A673 (cell line): ENCODE data around the gene FGF3.

Experiments used
- EZH2 ChIP-seq: fragments of 200-600 bp; sonication (generic); IDR thresholded peaks from 2 replicates; pipeline ENCODE4 v1.6.1; 2017; ENCODE audit warnings: borderline replicate concordance, low read depth, mild to moderate bottlenecking, mixed read lengths, antibody characterized with exemption, low read length; ENCODE audit not compliant: poor library complexity, severe bottlenecking
- TF ChIP-seq, protein P1 (sequence below): fragments of 300-800, 200-600 bp; sonication (generic); conservative IDR thresholded peaks from 2 replicates; pipeline ENCODE4 v1.5.1; 2017; ENCODE audit warnings: low read depth, mild to moderate bottlenecking, antibody characterized with exemption, low read length, moderate library complexity, mixed read lengths

DNA sequence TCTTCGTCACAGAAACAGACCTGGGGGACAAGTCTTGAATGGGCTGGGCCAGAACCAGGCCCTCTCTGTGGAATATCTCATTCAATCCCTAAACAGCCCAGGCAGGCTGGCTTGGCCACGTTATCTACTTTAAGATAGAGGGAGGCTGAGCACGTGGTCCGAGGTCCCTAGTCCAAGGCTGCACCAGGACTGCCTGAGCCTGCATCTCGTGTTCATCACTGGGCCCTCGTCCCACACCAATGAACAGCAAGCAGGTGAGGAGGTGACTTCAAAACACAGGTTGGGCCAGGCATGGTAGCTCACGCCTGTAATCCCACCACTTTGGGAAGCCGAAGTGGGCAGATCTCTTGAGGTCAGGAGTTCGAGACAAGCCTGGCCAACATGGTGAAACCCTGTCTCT lies 20.3 kb upstream of the FGF3 start:
- TF ChIP-seq, protein P1, sequence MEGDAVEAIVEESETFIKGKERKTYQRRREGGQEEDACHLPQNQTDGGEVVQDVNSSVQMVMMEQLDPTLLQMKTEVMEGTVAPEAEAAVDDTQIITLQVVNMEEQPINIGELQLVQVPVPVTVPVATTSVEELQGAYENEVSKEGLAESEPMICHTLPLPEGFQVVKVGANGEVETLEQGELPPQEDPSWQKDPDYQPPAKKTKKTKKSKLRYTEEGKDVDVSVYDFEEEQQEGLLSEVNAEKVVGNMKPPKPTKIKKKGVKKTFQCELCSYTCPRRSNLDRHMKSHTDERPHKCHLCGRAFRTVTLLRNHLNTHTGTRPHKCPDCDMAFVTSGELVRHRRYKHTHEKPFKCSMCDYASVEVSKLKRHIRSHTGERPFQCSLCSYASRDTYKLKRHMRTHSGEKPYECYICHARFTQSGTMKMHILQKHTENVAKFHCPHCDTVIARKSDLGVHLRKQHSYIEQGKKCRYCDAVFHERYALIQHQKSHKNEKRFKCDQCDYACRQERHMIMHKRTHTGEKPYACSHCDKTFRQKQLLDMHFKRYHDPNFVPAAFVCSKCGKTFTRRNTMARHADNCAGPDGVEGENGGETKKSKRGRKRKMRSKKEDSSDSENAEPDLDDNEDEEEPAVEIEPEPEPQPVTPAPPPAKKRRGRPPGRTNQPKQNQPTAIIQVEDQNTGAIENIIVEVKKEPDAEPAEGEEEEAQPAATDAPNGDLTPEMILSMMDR, result no peak
- TF ChIP-seq EZH2, result no peak
